GM23248 (cell line): ENCODE results near the gene SULT6B1.

Experiments used
- EZH2 ChIP-seq: fragments of 200-600 bp; sonication (generic); IDR thresholded peaks from 2 replicates; pipeline ENCODE4 v1.6.1; 2018; ENCODE audit warnings: antibody characterized with exemption, mild to moderate bottlenecking; ENCODE audit not compliant: insufficient read depth, poor library complexity, severe bottlenecking
- EZH2phosphoT487 ChIP-seq: fragments of 200-600 bp; sonication (generic); IDR thresholded peaks from 2 replicates; pipeline ENCODE4 v1.6.1; 2018; ENCODE audit warnings: antibody characterized with exemption, moderate library complexity, mild to moderate bottlenecking, low read depth; ENCODE audit not compliant: insufficient read depth

DNA sequence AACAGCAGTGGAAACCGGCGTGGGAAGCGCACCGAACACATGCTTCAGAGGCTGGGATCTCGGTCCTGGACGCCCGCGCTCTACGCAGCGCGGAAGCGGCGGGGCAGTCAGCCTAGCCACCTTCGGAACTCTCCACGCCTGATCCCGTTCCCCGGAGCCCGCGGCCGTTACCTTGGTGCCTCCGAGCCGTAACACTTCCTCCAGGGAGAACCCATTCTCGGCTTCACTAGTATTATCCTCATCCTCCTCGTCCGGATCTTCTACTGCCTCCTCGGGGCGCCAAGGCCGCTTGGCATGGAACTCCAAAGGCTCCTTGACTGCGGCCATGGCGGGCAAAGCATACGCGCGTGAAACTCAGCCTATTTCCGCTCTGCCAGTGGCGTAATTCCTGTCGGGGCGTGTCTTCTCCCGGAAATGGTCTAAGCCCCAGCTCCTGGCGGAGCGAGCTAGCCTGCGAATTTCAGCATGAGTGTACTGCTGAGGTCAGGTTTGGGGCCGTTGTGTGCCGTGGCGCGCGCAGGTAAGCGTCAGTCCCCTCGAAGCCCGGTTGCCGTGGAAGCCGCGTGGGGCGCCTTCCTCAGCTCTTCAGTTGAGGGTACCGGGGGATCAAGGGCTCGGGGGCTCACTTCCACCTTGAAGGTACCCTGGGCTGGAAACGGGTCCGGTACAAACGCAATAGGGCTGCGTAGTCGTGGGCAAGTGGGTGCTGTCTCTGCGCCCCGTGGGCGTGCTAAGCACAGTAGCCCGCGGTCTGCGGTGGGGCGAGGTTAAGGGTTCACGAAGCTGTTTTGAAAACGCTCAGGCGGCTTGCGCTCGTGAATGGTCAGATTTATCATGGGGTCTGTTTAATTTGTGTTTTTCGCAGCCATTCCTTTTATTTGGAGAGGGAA, 43.0 kb upstream of the SULT6B1 start, which contains the start of the genes CEBPZ and NDUFAF7:
- TF ChIP-seq EZH2 = no peak
- no peak for TF ChIP-seq EZH2phosphoT487
